ENCODE measurements around the gene TTC6.

DNA sequence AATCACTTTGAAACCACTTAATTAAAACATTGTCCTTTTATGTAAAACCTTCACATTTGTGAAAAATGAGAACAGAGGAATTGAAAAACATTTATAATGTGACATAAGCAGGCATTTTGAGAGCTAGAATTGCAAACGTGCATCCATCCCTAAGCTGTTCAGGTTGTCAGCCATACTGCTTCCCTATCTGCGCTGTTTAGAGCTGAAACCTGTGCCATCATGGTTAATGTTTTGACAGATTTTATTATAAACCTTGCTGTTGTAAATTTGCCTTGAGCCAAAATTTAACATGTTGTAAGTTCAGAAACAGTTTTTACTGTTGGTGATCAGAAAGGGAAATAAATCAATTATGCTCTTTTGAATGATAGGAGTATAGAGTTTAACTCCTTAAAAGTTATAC is 32.2 kb upstream of the TTC6 start:
- TF ChIP-seq CTCF (conservative IDR thresholded peaks at IDR 0.05; ENCODE audit: low read depth, low read length) (no peak), BHLHE40 (IDR thresholded peaks at IDR 0.05; ENCODE audit: low read depth, low read length) (no peak), POLR2A (IDR thresholded peaks at IDR 0.05; ENCODE audit: low read depth, low read length) (no peak), FOS (IDR thresholded peaks at IDR 0.05; ENCODE audit: low read depth, low read length) (no peak), ELK1 (IDR thresholded peaks at IDR 0.05; ENCODE audit: borderline replicate concordance, low read depth, low read length) (no peak), CEBPB (IDR thresholded peaks at IDR 0.05; ENCODE audit: low read depth, low read length) (no peak), RAD21 (IDR thresholded peaks at IDR 0.05; ENCODE audit: low read length) (no peak), MXI1 (IDR thresholded peaks at IDR 0.05; ENCODE audit: borderline replicate concordance, low read depth, low read length) (no peak), CHD1 (IDR thresholded peaks at IDR 0.05; ENCODE audit: low read depth, low read length) (no peak), RCOR1 (IDR thresholded peaks at IDR 0.05; ENCODE audit: insufficient replicate concordance, low read length) (no peak), SMC3 (IDR thresholded peaks at IDR 0.05; ENCODE audit: low read depth, low read length) (no peak), MAFK (IDR thresholded peaks at IDR 0.05; ENCODE audit: low read depth, low read length) (no peak), MAZ (IDR thresholded peaks at IDR 0.05; ENCODE audit: borderline replicate concordance, low read depth, low read length) (no peak)
- TF ChIP-seq, protein P1, sequence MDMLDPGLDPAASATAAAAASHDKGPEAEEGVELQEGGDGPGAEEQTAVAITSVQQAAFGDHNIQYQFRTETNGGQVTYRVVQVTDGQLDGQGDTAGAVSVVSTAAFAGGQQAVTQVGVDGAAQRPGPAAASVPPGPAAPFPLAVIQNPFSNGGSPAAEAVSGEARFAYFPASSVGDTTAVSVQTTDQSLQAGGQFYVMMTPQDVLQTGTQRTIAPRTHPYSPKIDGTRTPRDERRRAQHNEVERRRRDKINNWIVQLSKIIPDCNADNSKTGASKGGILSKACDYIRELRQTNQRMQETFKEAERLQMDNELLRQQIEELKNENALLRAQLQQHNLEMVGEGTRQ (IDR thresholded peaks at IDR 0.05; ENCODE audit: low read depth, low read length) = no peak

All from IMR-90 (cell line).